ENCODE data around the gene LCN15.
"Not testable (repeated sequence)": the region's sequence is repeated elsewhere in the genome, so short reads cannot be mapped to it uniquely, and the experiment has no call there.

LCN15 gene

DNA sequence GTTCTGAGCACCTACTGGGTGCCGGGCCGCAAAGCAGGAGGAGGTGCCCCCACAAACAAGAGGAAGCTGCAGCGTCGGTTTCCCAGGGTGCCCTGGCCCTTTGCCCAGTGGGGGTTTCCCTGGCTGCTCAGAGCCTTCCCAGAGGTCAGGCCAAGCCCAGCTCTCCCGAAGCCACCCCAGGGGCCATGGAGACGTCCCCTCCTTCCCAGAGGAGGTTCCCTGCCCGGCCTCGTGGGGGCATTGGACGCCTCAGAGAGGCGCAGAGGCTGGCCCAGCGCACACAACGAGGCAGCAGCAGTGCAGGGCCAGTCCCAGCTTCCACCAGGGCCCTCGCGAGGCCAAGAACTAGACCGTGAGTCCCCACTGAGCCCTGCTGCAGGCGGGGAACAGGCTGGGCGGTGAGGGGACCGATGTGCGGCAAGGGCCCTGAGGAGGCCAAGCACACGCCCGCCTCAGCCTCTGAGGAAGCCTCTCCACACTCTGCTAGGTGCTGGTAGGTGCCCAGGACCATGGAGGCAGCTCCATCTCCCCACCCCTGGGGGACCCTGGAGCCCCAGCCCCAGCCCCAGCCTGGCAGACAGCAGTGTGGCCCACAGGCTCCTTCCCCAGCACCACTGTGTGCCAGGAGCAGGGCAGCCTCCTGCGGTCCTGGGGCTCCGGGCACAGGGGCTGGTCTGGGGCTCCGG lies 45.0 kb downstream of the LCN15 start:
- DNase-seq: no peak

DNA sequence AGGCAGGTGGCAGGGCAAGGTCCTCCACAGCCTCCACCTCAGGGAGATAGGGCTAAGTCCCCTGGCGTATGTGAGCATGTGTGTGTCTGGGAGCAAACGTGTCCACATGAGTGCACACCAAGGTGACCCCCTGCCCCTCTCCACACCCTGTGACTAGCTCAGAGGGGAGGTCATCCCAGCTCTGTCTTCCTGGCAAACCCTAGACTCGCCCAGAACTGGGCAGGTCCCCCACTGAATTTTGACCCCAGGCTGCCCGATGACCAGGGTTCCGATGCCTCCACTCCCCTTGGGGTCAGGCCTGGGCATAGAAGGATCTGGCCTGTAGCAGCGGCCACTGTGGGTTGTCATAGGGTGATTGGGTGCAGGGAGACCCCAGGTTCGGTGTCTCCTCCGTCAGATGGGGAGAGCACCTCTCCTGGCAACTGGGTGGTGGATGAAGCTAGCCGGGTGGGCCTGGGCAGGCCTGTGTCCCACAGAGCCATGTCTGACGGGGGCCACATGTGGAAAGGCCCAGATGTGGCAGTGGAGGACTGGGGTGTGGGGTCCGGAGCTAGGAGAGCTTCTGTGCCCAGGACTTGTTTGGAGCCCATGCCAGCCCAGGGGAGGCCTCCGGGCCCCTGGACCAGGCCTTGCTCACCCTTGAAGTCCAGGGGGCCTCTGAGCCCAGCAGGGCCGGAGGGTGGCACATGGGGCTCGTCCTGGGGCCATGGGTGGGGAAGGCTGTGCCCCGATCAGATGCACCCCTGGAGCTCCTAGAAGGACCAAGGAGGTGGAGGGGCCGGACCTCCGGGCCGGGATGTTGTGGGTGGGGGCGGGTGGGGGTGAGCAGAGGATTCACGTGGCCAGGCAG lies 45.7 kb downstream of the LCN15 start:
- no peak for DNase-seq

DNA sequence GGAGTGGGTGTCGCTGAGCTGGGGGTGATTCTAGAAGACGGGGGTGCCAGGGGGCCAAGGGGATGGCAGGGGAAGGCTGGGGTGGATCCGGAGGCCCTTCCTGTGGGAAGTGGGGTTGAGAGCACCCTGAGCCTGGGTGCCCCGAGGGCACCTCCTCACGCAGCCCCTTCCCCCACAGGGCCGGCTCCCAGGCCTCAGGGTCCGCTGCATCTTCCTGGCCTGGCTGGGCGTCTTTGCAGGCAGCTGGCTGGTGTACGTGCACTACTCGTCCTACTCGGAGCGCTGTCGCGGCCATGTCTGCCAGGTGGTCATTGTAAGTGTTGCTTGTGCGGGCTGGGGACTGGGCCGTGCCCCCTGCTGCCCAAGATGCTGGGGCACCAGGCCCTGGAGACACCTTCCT lies 46.9 kb downstream of the LCN15 start:
- no peak for DNase-seq

DNA sequence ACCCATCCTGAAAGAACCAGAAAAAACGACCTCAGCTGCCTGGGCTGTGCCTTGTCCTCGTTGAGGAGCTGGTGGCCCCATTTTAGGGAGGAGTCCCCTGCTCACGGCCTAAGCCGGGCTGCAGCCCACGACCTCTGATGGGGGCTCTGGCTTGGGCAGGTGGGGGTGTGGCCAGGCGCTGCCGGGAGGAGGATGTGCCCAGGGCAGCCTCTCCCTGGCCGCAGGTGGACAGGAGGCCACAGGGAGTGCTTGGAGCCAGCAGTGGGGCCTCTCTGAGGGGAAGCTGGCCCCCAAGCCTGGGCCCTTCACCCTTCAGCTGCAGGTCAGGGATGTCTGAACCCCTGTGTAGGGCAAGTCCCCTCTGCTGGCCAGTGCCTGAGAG lies 49.4 kb downstream of the LCN15 start:
- no peak for DNase-seq

DNA sequence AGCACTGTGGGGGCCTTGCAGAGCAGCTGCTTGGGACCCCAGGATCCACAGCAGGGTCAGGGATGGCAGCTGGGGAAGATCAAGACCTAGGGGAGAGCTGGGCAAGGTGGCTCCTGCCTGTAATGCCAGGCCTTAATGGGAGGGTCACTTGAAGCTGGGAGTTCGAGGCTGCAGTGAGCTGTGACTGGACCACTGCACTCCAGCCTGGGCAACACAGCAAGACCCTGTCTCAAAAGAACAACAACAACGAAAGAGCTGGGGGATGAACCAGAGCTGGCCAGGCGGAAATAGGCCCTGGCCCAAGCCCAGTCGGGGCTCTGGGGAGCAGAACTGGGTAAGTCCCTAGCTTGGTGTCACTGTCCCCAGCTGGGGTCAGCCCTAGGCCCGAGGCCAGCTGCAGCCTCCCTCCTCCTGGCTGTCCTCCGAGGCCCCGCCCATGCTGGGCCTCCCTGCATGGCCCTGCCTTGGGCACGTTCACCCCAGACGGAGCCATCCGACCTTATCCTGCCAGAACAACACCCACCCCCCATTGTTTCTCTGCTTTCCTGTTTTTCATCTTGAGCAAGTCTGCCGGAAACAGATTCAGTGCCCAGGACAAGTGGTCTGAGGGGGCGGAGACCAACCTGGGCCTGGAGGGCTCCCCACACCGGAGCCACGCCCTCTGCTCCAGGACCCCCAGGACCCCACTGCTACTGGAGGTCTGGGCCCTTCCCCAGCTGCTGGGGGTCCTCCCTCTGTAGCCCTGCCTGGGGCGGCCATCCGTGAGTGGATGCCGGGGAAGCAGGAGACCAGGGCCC lies 50.0 kb downstream of the LCN15 start:
- no peak for DNase-seq

DNA sequence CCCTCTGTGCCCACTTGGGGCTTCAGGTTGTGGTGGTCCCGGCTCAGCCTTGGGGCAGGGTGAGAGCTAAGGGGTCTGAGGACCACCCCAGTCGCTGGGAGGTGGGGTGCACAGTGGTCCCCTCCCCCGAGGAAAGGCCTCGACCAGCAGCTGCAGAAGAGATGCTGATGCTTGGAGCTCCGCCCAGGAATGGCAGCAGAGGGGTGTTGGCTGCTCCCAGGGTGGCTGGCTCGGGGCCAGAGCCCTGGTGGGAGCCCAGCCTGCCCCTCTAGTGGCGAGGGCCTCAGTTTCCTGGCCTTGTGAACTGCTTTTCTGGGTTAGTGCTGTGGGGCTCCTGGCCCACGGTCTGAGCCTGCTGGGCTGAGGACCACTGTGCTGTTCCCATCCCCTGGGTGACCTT lies 50.8 kb downstream of the LCN15 start:
- no peak for DNase-seq

DNA sequence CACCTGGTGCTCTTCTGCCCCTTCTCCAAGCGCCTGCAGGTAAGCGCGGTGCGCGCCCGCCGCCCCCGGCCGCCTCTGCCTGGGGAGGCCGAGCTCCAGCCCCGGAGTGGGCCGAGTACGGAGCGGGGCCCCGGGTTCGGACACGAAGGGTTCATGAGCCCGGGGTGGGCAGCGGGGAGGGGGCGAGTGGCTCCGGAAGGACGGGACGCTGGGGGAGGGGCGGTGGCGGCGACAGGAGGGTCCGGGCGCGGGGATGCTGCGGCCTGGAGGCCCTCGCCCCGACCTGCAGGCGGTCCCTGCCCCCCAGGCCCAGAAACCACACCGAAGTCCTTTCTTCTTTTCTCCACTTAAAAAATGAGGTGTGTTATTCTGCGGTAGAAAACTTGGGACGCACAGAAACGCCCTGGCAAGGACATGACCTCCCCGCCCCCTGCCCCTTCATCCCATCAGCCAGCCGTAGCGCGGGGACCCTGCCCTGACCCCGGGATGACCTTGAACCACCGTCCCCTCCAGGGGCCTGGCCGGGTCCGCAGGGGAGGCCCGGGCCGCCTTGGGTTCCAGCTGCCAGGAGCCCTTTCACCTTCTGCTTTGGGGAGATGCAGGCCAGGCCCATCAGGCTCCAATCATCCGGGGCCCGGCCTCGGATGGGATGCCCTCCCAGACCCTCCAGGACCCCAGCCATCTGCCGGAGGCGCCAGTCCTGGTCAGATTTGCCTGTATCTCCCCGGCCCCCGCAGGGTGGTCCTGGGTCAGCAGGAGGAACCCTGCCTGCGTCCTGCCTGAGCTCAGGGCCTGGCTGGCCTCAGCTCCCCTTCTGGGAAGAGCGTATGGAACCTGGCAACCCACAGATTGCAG lies 51.4 kb downstream of the LCN15 start:
- DNase-seq: no peak

DNA sequence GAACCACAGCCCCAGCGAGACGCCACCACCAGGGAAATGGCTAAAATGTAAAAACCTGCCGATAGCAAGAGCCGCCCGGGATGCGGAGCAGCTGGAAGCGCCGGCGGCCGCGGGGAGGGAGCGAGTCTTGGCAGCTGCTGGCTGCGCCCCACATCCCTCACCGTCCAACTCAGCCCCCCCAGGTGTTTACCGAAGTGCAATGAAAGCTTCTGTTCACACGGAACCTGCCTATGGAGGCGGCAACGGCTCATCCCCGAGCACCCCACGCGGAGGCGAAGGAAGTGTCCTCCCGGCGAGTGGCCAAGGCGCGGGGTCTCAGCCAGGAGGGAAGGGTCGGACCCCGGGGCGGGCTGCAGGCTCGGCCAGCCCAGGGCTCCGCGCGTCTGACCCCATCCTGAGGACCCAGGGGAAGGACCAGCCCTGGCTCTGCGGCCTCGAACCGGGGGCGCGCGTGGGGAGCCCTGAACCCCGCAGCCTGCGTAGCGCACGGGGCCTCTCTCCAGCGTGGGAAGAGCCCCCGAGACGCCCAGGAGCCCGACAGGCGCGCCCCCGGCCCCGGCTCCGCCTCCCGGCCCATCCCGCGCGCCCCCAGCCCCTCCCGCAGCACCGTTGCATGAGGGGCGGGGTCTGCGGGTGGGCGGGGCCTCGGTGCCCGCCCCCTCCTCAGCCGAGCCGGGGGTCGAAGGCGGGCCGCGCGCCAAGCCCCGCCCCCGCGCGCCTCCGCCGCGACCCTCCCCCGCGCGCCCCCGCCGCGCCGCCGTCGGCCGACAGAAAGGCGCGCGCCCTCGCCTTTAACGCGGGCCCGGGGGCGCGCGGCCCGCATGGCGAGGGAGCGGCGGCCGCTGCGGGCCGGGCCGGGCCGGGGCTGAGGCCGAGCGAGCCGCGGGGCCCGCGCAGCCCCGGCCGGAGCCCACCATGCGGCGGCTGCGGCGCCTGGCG lies 52.3 kb downstream of the LCN15 start, which contains the start of gene DIPK1B:
Gene DIPK1B, plus strand, starts transcription at position 822 of the 939 bp plus-strand sequence. Its CDS starts 94 bp downstream, at position 916.
- DNase-seq: no peak

DNA sequence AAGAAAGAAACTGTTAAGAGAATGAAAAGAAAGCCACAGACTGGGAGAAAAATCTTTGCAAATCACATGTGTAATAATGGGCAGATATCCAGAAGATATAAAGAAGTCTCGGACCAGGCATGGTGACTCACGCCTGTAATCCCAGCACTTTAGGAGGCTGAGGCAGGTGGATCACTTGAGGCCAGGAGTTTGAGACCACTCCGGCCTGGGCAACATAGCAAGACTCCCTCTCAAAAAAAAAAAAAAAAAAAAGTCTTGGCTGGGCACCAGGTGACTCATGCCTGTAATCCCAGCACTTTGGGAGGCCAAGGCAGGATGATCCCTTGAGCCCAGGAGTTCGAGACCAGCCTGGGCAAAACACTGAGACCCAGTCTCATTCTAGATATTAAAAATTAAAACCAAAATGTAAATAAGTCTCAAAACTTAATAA lies 53.1 kb downstream of the LCN15 start:
- not testable (repeated sequence) for DNase-seq

DNA sequence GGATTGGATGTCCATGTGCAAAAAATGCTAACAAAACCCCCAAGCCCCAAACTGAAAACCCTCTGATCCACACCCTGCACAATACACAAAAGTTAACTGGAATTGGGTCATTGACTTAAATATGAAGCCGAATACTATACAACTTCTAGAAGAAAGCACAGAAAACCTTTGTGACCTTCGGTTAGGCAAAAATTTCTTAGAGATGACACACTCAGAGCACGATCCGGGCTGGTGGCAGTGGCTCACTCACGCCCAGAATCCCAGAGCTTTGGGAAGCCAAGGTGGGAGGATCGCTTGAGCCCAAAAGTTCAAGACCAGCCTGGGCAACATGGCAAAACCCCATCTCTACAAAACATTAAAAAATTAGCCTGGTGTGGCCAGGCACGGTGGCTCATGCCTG lies 53.8 kb downstream of the LCN15 start:
- no peak for DNase-seq

Measured in stimulated activated CD4-positive, alpha-beta T cell treated with anti-CD3 and anti-CD28 coated beads, Interleukin-15, amount 100 ng/mL, for 24 hours (primary cell).